Measurements from ENCODE around the gene RUNX1. TPM values are rescaled to one million over a fixed set of nuclear protein-coding genes. Genes with fewer than 3 reads are reported as not detected.

Gene RUNX1
- total RNA-seq, 1 experiment from 2014 or later: 55.2 TPM

- no peak overlapping the region for H3K27ac ChIP-seq (ENCODE audit: low read length)
- no peak for TF ChIP-seq EZH2phosphoT487 (IDR thresholded peaks at IDR 0.05; ENCODE audit: borderline replicate concordance, low read length)
- TF ChIP-seq EZH2 (IDR thresholded peaks at IDR 0.05; ENCODE audit: low read length, unreplicated experiment): no peak
- TF ChIP-seq CTCF (conservative IDR thresholded peaks at IDR 0.05; ENCODE audit: low read depth, low read length): no peak
- H2AFZ ChIP-seq (ENCODE audit: low read length): no peak overlapping the region
- H3K79me2 ChIP-seq (ENCODE audit: low read length): peaks cover 23% of the 10 kb centered on the region
- POLR2A ChIA-PET (ENCODE audit: unreplicated experiment): no interaction called here
- CTCF ChIA-PET: no interaction called here
- H3K9me3 ChIP-seq (ENCODE audit: low read length): no peaks in the 10 kb centered on the region
- H3K4me3 ChIP-seq (ENCODE audit: low read length): no peak overlapping the region
- ATAC-seq (no peak), DNase-seq (no peak)
- H3K4me1 ChIP-seq (ENCODE audit: insufficient read depth, low read length): peaks cover 24% of the 10 kb centered on the region
- H3K4me2 ChIP-seq (ENCODE audit: low read length): no peak overlapping the region
- H3K27me3 ChIP-seq (ENCODE audit: low read length): no peaks in the 10 kb centered on the region
- no peaks in the 10 kb centered on the region for H3K9me2 ChIP-seq (replicated peaks; ENCODE audit: low read length)
- H3K9ac ChIP-seq (ENCODE audit: low read length): no peak overlapping the region
- peaks cover 13% of the 10 kb centered on the region for H3F3A ChIP-seq (ENCODE audit: low read length, unreplicated experiment)
- H3K36me3 ChIP-seq (ENCODE audit: low read depth, low read length): peaks cover 5% of the 10 kb centered on the region; the same call in 1 of the 2 replicates
- intact Hi-C loops (cut with micrococcal nuclease): no loop called here
- BruUV-seq (replicated peaks): no TSS peak
- no peaks in the 10 kb centered on the region for H4K20me1 ChIP-seq (ENCODE audit: low read length)
Observed at GRCh38 chr21:34979383-34979782, 69.7 kb downstream of the RUNX1 start.

- Histone ChIP-seq H3F3A (ENCODE audit: low read length, unreplicated experiment) (no peaks in the 10 kb centered on the region), H3K36me3 (ENCODE audit: low read depth, low read length) (peaks cover 5% of the 10 kb centered on the region; the same call in 1 of the 2 replicates), H3K27me3 (ENCODE audit: low read length) (no peaks in the 10 kb centered on the region), H4K20me1 (ENCODE audit: low read length) (no peaks in the 10 kb centered on the region), H3K4me3 (ENCODE audit: low read length) (no peak overlapping the region), H3K9ac (ENCODE audit: low read length) (no peak overlapping the region), H2AFZ (ENCODE audit: low read length) (no peak overlapping the region), H3K79me2 (ENCODE audit: low read length) (peaks cover 30% of the 10 kb centered on the region), H3K4me1 (ENCODE audit: insufficient read depth, low read length) (peaks cover 4% of the 10 kb centered on the region; the same call in 1 of the 2 replicates), H3K27ac (ENCODE audit: low read length) (no peak overlapping the region), H3K9me3 (ENCODE audit: low read length) (no peaks in the 10 kb centered on the region), H3K9me2 (replicated peaks; ENCODE audit: low read length) (no peaks in the 10 kb centered on the region), H3K4me2 (ENCODE audit: low read length) (no peak overlapping the region)
- ATAC-seq (no peak), DNase-seq (no peak)
- BruUV-seq (replicated peaks): no TSS peak
- ChIA-PET CTCF (no interaction called here), POLR2A (ENCODE audit: unreplicated experiment) (no interaction called here)
- no peak for TF ChIP-seq EZH2phosphoT487 (IDR thresholded peaks at IDR 0.05; ENCODE audit: borderline replicate concordance, low read length)
- TF ChIP-seq EZH2 (IDR thresholded peaks at IDR 0.05; ENCODE audit: low read length, unreplicated experiment): no peak
- TF ChIP-seq CTCF (conservative IDR thresholded peaks at IDR 0.05; ENCODE audit: low read depth, low read length): no peak
- intact Hi-C loops (cut with micrococcal nuclease): no loop called here
Observed at GRCh38 chr21:34977333-34977732, 71.8 kb downstream of the RUNX1 start.

GRCh38 chr21:34974162-34974981 lies 74.7 kb downstream of the RUNX1 start:
- no peaks in the 10 kb centered on the region for H3K4me1 ChIP-seq (ENCODE audit: insufficient read depth, low read length)
- no peak overlapping the region for H3K4me3 ChIP-seq (ENCODE audit: low read length)
- no peak for DNase-seq
- H3K36me3 ChIP-seq (ENCODE audit: low read depth, low read length): no peaks in the 10 kb centered on the region
- H3K9me3 ChIP-seq (ENCODE audit: low read length): no peaks in the 10 kb centered on the region
- H3K9me2 ChIP-seq (replicated peaks; ENCODE audit: low read length): no peaks in the 10 kb centered on the region
- TF ChIP-seq CTCF (conservative IDR thresholded peaks at IDR 0.05; ENCODE audit: low read depth, low read length) (no peak), EZH2 (IDR thresholded peaks at IDR 0.05; ENCODE audit: low read length, unreplicated experiment) (no peak), EZH2phosphoT487 (IDR thresholded peaks at IDR 0.05; ENCODE audit: borderline replicate concordance, low read length) (no peak)
- H3K27me3 ChIP-seq (ENCODE audit: low read length): no peaks in the 10 kb centered on the region
- no peak overlapping the region for H2AFZ ChIP-seq (ENCODE audit: low read length)
- no TSS peak for BruUV-seq (replicated peaks)
- intact Hi-C loops (cut with micrococcal nuclease): no loop called here
- H3K9ac ChIP-seq (ENCODE audit: low read length): no peak overlapping the region
- H3K4me2 ChIP-seq (ENCODE audit: low read length): no peak overlapping the region
- H3F3A ChIP-seq (ENCODE audit: low read length, unreplicated experiment): no peaks in the 10 kb centered on the region
- CTCF ChIA-PET: no interaction called here
- peaks cover 13% of the 10 kb centered on the region; the same call in 1 of the 2 replicates for H3K79me2 ChIP-seq (ENCODE audit: low read length)
- ATAC-seq: no peak
- POLR2A ChIA-PET (ENCODE audit: unreplicated experiment): interaction anchor here (0.6 kb wide), 1 partner anchor 453 kb away, joined by 3 read pairs; no protein-coding TSS in a partner anchor
- no peaks in the 10 kb centered on the region for H4K20me1 ChIP-seq (ENCODE audit: low read length)
- H3K27ac ChIP-seq (ENCODE audit: low read length): no peak overlapping the region
